HTERT RPE-1 (cell line): ENCODE measurements around the gene ZNF236.

Source experiments
- in situ Hi-C: fragments of 300-500 bp; cut with MboI; formaldehyde crosslinking; loops from 4 replicates; pipeline ENCODE4 v1.14.3; 2020; ENCODE audit warnings: low sequenced_read_pairs

ZNF236 gene

GRCh38 chr18:76859474-76860339, 37.4 kb downstream of the ZNF236 start:
- in situ Hi-C loops, result no loop called here

GRCh38 chr18:76860411-76860810, 38.1 kb downstream of the ZNF236 start:
- in situ Hi-C loops, result no loop called here

- in situ Hi-C loops, result no loop called here
Measured at GRCh38 chr18:76866666-76867065, 44.3 kb downstream of the ZNF236 start.

GRCh38 chr18:76873311-76873710, 51.0 kb downstream of the ZNF236 start:
- in situ Hi-C loops, result no loop called here

GRCh38 chr18:76873713-76874112, 51.4 kb downstream of the ZNF236 start:
- in situ Hi-C loops, result no loop called here

- in situ Hi-C loops, result no loop called here
Measured at GRCh38 chr18:76874642-76875389, 52.5 kb downstream of the ZNF236 start.

- in situ Hi-C loops, result no loop called here
Measured at GRCh38 chr18:76875390-76876325, 53.3 kb downstream of the ZNF236 start.

GRCh38 chr18:76878426-76878825, 56.1 kb downstream of the ZNF236 start:
- in situ Hi-C loops, result no loop called here

GRCh38 chr18:76880026-76880425, 57.7 kb downstream of the ZNF236 start:
- in situ Hi-C loops, result no loop called here

- in situ Hi-C loops, result no loop called here
Measured at GRCh38 chr18:76881744-76882143, 59.4 kb downstream of the ZNF236 start.

GRCh38 chr18:76882146-76882545, 59.8 kb downstream of the ZNF236 start:
- in situ Hi-C loops, result no loop called here

- in situ Hi-C loops, result no loop called here
Measured at GRCh38 chr18:76885001-76885400, 62.6 kb downstream of the ZNF236 start.

- in situ Hi-C loops, result no loop called here
Measured at GRCh38 chr18:76886112-76886511, 63.8 kb downstream of the ZNF236 start.

GRCh38 chr18:76889091-76889699, 66.8 kb downstream of the ZNF236 start:
- in situ Hi-C loops, result no loop called here

GRCh38 chr18:76892832-76893231, 70.5 kb downstream of the ZNF236 start:
- in situ Hi-C loops, result no loop called here

- in situ Hi-C loops, result no loop called here
Measured at GRCh38 chr18:76894566-76895346, 72.4 kb downstream of the ZNF236 start.

GRCh38 chr18:76895498-76895897, 73.1 kb downstream of the ZNF236 start:
- in situ Hi-C loops, result no loop called here

- in situ Hi-C loops, result no loop called here
Measured at GRCh38 chr18:76896677-76897076, 74.3 kb downstream of the ZNF236 start.

- in situ Hi-C loops, result no loop called here
Measured at GRCh38 chr18:76897257-76897656, 74.9 kb downstream of the ZNF236 start.

GRCh38 chr18:76903386-76903785, 81.0 kb downstream of the ZNF236 start:
- in situ Hi-C loops, result no loop called here
